HG03469 (cell line): ENCODE results near the gene BAZ1B.

ENCODE experiments used
- ATAC-seq: cut with Tn5 transposase; IDR thresholded peaks from one replicate; pipeline ENCODE4 v1.9.1; 2021; ENCODE audit warnings: mild to moderate bottlenecking, moderate library complexity, moderate number of reproducible peaks; ENCODE audit not compliant: unreplicated experiment

The BAZ1B gene

GRCh38 chr7:73391396-73391795 lies 130.7 kb downstream of the BAZ1B start:
- ATAC-seq: no peak
